ENCODE measurements around the gene SLC39A11. TPM values are rescaled to one million over a fixed set of nuclear protein-coding genes. Genes with fewer than 3 reads are reported as not detected.

The SLC39A11 gene
- total RNA-seq, 1 experiment from 2014 or later, result 57.1 TPM

GRCh38 chr17:72879877-72880276, 212.6 kb downstream of the SLC39A11 start:
- H3K79me2 ChIP-seq (ENCODE audit: low read depth), result no peaks in the 10 kb centered on the region
- H3K27me3 ChIP-seq (ENCODE audit: insufficient read depth, low read depth), result no peaks in the 10 kb centered on the region
- intact Hi-C loops (cut with micrococcal nuclease; ENCODE audit: unreplicated experiment), result no loop called here
- H3K9me3 ChIP-seq (ENCODE audit: insufficient read depth, low read depth), result peaks cover 11% of the 10 kb centered on the region; the same call in 1 of the 2 replicates
- ChIA-PET POLR2A (ENCODE audit: unreplicated experiment) (no interaction called here), CTCF (no interaction called here)
- BruUV-seq (replicated peaks), result no TSS peak
- no peak overlapping the region for H3K4me3 ChIP-seq
- no peaks in the 10 kb centered on the region for H3K9me2 ChIP-seq (ENCODE audit: insufficient read depth)
- DNase-seq, result no peak
- no peaks in the 10 kb centered on the region for H3F3A ChIP-seq (ENCODE audit: insufficient read depth, low read depth)
- H2AFZ ChIP-seq, result no peak overlapping the region
- H3K4me1 ChIP-seq (replicated peaks; ENCODE audit: insufficient read depth), result no peaks in the 10 kb centered on the region
- H4K20me1 ChIP-seq (ENCODE audit: insufficient read depth), result no peaks in the 10 kb centered on the region
- H3K4me2 ChIP-seq, result no peak overlapping the region
- no peaks in the 10 kb centered on the region for H3K36me3 ChIP-seq (ENCODE audit: low read depth)
- H3K27ac ChIP-seq, result no peak overlapping the region
- no peak for TF ChIP-seq CTCF (conservative IDR thresholded peaks at IDR 0.05)
- no peak for TF ChIP-seq EZH2 (IDR thresholded peaks at IDR 0.05; ENCODE audit: low read depth)

- DNase-seq, result no peak
- no peaks in the 10 kb centered on the region for H3F3A ChIP-seq (ENCODE audit: insufficient read depth, low read depth)
- H3K9me3 ChIP-seq (ENCODE audit: insufficient read depth, low read depth), result peaks cover 11% of the 10 kb centered on the region; the same call in 1 of the 2 replicates
- no TSS peak for BruUV-seq (replicated peaks)
- no peak overlapping the region for H2AFZ ChIP-seq
- ChIA-PET POLR2A (ENCODE audit: unreplicated experiment) (no interaction called here), CTCF (no interaction called here)
- H3K79me2 ChIP-seq (ENCODE audit: low read depth), result no peaks in the 10 kb centered on the region
- no peaks in the 10 kb centered on the region for H3K4me1 ChIP-seq (replicated peaks; ENCODE audit: insufficient read depth)
- no peaks in the 10 kb centered on the region for H3K9me2 ChIP-seq (ENCODE audit: insufficient read depth)
- no peak overlapping the region for H3K27ac ChIP-seq
- no peak overlapping the region for H3K4me2 ChIP-seq
- H3K27me3 ChIP-seq (ENCODE audit: insufficient read depth, low read depth), result no peaks in the 10 kb centered on the region
- intact Hi-C loops (cut with micrococcal nuclease; ENCODE audit: unreplicated experiment), result no loop called here
- H3K36me3 ChIP-seq (ENCODE audit: low read depth), result no peaks in the 10 kb centered on the region
- TF ChIP-seq CTCF (conservative IDR thresholded peaks at IDR 0.05) (no peak), EZH2 (IDR thresholded peaks at IDR 0.05; ENCODE audit: low read depth) (no peak)
- H3K4me3 ChIP-seq, result no peak overlapping the region
- H4K20me1 ChIP-seq (ENCODE audit: insufficient read depth), result no peaks in the 10 kb centered on the region
These were observed 213.4 kb downstream of the SLC39A11 start for GRCh38 chr17:72878975-72879660.

- Histone ChIP-seq H3K36me3 (ENCODE audit: low read depth) (no peaks in the 10 kb centered on the region), H2AFZ (no peak overlapping the region), H3K27me3 (ENCODE audit: insufficient read depth, low read depth) (no peaks in the 10 kb centered on the region), H3F3A (ENCODE audit: insufficient read depth, low read depth) (no peaks in the 10 kb centered on the region), H3K79me2 (ENCODE audit: low read depth) (no peaks in the 10 kb centered on the region), H3K9me2 (ENCODE audit: insufficient read depth) (no peaks in the 10 kb centered on the region), H3K4me2 (no peak overlapping the region), H3K4me3 (no peak overlapping the region), H3K9me3 (ENCODE audit: insufficient read depth, low read depth) (peaks cover 11% of the 10 kb centered on the region; the same call in 1 of the 2 replicates), H3K27ac (no peak overlapping the region), H3K4me1 (replicated peaks; ENCODE audit: insufficient read depth) (no peaks in the 10 kb centered on the region), H4K20me1 (ENCODE audit: insufficient read depth) (no peaks in the 10 kb centered on the region)
- DNase-seq, result no peak
- ChIA-PET POLR2A (ENCODE audit: unreplicated experiment) (no interaction called here), CTCF (interaction anchor here (0.6 kb wide), 1 partner anchor 1734 kb away, joined by 3 read pairs; no protein-coding TSS in a partner anchor)
- no TSS peak for BruUV-seq (replicated peaks)
- TF ChIP-seq CTCF (conservative IDR thresholded peaks at IDR 0.05) (no peak), EZH2 (IDR thresholded peaks at IDR 0.05; ENCODE audit: low read depth) (no peak)
- intact Hi-C loops (cut with micrococcal nuclease; ENCODE audit: unreplicated experiment), result no loop called here
These were observed 215.1 kb downstream of the SLC39A11 start for GRCh38 chr17:72877348-72877747.

Data from PC-9 (cell line).